GM21447 (cell line): ENCODE results near the gene ARL17B.
"Not testable (repeated sequence)": the region's sequence is repeated elsewhere in the genome, so short reads cannot be mapped to it uniquely, and the experiment has no call there.

Experiments
- ATAC-seq: cut with Tn5 transposase; IDR thresholded peaks from one replicate; pipeline ENCODE4 v1.9.1; 2021; ENCODE audit not compliant: unreplicated experiment

Gene ARL17B

DNA sequence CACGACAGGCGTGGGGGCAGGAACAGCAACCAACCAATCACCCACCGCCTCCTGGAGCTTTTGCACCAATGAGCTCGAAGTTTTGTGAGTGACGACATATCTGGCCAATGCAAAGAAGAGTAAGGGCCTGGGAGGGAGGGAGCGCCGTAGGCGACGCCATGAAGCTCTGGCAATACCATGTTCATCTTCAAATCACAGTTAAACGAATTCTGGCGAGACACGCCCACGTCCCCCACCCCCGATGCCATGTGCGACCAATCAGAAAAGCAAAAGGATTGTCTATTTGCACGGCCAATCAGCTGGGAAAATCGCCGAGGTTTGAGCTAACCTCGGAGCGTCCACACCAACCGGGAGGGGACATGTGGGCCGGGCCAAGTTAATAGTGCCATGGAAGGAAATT lies at the start of gene ARL17B:
Gene ARL17B, minus strand, starts transcription at position 12 of the 400 bp plus-strand sequence. CDS start 3,369 bp downstream, outside the sequence.
- peak; percentile 93 for ATAC-seq

DNA sequence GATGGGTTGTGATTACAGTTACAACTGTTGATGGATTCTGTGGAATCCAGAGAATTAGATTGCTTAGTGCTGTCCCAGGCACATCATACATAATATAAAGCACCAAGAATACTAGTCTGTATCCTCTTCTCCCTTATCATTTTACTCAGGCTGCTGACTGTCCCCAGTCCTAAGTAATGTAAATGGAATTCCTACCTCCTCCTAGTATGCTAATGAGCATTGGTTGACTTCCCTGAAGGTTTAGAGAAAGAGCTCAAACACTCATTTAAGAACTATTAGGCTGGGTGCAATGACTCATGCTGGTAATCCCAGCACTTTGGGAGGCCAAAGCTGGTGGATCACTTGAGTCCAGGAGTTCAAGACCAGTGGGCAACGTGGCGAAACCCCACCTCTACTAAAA lies 48.3 kb upstream of the ARL17B start:
- ATAC-seq = not testable (repeated sequence)

DNA sequence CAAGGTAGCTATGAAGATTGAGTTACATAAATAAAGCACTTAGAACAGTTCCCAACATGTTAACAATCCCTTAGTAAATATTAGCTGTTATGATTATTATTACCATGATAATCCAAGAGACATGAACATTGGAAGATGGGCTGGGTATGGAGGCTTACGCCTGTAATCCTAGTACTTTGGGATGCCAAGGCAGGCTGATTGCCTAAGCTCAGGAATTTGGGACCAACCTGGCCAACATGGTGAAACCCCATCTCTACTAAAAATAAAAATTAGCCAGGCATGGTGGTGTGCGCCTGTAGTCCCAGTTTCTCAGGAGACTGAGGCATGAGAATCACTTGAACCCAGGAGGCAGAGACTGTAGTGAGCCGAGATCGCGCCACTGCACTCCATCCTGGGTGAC lies 45.6 kb upstream of the ARL17B start:
- ATAC-seq = not testable (repeated sequence)

DNA sequence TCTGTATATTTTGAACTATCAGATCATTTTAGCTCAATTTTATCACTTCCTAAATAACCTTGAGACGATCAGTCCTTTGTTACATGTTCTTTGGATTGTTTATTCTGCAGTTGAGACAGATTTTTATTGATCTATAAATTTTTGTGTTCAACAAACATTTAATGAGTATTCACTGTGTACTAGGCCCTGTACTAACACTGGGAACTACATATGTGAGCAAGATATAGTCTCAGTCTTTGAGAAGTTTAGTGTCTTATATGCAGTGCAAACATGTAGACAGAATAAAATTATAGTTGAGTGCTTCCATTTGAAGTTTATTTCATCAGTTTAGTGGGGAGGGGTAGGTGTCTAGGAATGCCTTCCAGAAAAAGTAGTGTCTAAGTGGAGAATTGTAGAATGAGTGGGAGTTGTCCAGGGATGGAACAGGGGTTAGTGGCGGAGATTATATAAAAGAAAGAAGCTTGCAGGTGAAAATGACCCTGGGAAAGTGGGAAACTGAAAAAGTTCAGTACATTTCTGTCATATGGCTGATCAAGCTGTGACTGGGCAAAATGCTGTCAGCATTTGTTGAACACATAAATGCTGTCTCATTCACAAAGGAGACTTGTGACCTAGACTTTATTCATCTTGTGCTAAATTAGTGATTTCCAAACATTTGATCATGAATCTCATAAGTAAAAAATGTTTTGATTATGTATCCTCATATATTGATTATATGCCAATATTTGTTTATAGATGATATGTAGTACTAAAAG lies 39.6 kb upstream of the ARL17B start:
- ATAC-seq = not testable (repeated sequence)

DNA sequence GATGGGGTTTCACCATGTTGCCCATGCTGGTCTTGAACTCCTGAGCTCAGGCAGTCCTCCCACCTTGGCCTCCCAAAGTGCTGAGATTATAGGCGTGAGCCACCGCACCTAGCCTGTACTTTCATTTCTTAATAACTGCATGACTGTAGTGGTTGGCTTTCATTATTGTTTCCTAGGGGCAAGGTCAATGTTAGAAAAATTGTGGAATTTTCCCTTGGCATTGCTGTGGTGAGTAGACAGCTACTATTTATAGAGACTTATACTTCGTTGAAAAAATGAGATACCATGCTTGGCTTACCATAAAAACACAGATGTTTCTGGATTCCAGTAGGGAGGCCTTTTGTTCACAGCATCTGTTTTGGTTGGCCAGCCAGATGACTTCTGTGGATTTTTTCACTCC lies 39.0 kb upstream of the ARL17B start:
- ATAC-seq = not testable (repeated sequence)

DNA sequence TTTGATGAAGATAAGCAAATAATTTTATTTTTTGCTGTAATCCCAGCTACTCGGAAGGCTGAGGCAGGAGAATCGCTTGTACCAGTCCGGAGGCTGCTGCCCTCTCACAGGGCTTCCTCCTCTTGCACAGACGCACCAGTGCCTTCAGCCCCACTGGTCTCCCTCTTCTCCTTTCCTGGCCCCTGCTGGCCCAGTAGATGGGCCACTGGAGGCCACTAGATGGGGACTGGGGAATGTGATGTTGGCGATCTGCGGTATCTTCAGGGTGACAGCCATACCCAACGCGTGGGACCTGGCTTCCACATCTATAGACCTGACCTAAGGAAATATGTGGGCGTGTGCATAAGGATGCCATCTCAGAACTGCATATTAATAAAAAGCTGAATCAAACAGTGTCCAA lies 38.4 kb upstream of the ARL17B start:
- ATAC-seq = not testable (repeated sequence)

DNA sequence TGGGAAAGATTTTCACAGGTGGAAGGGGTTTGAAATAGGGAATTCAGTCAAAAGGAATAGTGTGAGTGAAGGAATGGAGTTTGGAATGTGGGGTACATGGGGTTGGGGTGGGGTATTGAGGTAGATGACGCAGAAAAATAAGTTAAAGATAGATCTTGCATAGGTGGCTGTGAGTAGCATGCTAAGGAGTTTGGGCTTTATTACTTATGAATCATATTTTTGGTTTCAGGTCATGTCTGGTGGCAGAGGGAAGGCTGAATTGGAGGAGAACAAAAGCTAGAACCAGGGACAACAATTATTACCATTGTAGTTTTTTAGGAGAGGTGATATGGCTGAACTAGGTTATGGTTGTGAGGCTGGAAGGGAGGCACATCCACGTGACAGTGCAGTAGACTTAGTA lies 34.7 kb upstream of the ARL17B start:
- ATAC-seq = not testable (repeated sequence)

DNA sequence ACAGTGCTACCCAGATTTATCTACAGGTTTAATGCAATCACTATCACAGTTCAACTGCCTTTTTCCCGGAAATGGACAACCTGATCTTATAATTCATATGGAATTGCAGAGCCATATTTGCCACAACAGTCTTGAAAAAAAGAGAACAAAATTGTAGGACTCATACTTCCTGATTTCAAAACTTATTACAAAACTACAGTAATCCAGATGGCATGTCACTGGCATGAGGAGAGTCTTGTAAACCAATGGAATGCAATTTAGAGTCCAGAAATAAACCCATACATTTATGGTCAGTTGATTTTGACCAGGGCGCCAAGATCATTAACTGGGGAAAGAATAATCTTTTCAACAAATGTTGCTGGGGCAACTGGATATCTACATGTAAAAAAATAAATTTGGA lies 32.1 kb upstream of the ARL17B start:
- not testable (repeated sequence) for ATAC-seq

DNA sequence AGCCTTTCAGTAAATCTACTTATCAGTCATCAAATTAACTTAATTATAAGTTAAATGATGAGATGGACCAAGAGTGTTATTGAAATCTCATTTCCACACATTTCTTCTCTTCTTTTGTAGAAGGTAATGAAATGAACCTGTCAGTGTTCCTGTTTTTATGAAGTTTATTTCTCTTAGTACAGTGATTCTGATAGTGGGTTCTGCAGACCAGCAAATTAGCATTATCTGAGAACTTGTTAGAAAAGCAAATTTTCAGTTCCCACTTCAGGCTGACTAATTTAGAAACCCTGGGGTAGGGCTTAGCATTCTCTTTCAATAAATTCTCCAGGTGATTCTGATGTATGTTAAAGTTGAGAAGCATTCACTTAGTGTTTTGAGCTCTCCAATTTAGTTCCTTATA lies 23.9 kb upstream of the ARL17B start:
- ATAC-seq = not testable (repeated sequence)

DNA sequence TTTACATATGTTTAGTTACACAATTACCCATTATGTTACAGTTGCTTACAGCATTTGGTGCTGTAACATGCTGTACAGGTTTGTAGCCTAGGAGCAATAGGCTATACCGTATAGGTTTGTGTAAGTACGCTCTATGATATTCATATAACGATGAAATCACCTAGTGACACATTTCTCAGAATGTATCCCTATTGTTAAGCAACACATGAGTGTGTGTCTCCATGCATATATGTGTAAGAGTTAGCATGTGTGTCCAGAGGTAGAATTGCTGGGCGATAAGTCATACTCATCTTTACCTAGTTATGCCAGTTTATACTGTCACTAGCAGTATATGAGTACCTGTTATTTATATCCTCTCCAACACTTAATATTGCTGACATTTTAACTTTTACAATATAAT lies 21.6 kb upstream of the ARL17B start:
- not testable (repeated sequence) for ATAC-seq

DNA sequence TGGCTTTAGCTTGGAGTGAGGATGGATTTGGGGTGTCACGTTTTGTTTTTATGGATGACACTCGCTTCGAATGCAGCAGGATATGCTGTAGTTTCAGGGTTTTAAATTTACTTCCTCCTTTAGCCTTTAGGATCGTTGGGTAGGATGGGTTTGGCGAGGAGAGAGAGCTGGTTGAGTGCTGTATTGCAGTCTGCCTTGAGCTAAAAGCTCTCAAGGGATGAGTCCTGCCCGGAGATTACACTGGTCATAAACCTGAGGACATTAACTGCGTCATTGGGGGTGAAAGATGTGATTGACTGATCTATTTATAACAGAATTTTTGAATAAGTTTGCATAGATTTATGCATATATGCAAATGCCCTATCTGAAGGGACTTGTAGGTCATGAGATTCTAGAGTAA lies 11.9 kb upstream of the ARL17B start:
- ATAC-seq = not testable (repeated sequence)

DNA sequence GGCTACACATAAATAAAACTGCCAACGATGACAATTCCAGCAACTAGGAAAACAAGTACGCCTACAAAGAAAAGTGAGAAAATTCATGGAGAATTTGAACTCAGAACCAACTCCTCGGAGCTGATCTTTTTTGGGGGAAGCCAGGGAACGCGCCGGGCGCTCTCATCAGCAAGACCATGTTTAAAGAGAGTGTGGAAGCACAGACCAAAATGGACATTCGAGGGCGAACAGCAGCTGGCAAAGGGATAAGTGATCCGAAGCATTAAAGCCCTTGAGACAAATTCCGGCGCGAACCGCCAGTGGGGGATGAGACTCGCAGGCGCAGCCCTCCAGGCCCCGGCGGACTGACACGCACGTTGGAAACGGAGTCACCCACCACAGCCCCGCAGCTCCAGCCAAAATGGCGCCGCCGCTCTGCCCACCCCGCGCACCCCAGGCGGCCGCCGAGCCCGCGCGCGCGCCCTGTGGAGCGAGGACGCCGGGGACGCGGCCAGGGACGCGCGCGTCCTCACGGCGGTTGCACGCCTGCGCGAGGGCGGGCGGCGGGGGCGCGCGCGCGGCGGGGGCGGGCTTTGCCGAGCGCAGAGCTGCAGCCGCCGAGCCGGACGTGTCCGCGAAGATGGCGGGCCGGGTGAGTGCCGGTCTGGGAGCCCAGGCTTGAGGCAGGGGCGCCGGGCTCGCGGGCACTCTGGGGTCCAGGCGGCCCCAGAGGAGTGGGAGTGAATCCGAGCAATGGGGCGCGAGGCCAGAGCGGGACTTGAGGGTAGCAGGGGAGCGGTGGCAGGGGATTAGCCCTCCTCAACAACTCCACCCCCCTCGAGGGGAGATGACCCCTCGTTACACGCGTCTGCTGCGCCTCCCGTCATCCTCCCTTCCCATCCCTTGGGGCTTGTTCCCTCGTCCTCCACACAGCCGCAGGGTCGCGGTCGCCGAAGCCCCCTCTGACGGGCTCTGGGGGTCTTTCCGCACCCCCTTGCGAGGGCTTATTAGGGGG lies 11.0 kb upstream of the ARL17B start:
- ATAC-seq = not testable (repeated sequence)

DNA sequence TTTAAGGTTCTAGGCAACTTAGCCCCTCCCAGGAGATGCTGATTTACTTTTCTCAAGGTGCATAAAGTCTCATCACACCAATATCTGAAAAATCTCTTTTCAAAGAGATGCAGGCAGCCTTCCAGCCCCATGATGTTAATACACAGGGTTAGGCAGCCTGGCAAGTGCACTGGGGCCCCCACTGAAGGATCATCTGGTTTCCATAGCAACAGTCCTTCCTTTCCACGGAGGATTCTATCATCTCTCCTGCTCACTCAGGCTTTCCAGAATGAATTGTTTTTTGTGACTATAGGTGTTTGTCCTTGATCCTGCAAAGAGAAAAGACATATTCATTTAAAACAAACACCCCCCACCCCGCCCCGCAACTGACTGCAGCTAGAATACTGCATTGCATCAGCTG lies 6.0 kb upstream of the ARL17B start:
- ATAC-seq = not testable (repeated sequence)

DNA sequence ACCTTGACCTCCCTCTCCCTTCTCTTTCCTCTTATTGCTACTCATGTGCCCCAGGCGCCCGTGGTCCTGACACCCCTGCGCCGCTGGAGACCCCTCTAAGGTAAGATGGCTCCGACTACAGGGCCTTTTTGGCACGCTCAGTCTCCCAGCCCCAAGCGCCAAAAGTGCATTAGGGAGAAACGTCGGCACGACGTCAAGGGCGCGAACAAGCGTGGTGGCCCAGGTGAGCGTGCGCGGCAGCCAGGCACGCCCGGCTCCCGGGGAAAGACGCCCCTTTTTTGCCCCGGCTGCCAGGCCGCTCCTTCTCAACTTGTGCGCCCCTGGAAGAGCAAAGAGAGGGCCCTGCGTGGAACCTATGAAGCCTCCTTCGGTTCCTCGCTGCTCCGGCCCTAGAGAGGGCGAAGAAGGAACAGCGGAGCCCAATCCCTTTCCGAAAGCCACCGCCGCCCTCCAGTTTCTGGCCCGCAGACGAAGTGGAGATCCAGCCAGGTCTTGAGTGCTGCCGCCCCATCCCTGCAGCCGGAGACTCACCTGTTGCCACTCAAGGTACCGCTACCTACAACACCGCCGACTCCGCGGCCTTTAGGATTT lies 326 bp downstream of the ARL17B start:
- ATAC-seq = peak; percentile 47

DNA sequence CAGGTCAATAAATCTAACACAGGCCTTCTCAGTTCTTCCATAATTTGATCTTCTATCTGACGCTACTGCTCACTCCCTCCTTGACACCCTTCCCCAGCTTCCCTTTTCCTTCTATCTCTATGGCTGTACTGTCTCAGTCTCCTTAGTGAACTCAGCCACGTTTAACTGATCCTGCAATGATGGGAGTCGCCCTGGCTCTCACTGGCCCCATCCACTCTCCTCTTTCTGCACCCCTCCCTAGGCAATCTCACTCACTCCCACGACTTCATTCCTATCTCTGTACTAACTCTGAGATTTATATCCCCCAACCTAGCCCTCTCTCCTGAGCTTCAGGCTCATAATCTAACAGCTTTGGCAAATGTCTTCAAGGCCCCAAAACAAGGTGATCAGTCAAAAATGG lies 7.7 kb downstream of the ARL17B start:
- not testable (repeated sequence) for ATAC-seq

DNA sequence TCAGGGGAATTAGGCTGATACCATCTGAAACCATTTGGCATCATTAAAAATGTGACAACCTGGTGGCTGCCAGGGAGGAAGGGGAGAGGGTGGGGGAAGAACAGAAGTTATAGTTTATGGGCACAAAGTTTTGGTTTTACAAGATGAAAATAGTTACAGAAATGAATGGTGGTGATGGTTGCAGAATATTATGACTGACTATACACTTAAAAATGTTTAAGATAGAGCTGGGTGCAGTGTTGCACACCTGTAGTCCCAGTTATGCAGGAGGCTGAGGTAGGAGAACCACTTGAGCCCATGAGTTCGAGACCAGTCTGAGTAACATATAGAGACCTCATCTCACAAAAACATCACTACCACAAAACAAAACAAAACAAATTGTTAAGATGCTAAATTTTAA lies 12.5 kb downstream of the ARL17B start:
- not testable (repeated sequence) for ATAC-seq

DNA sequence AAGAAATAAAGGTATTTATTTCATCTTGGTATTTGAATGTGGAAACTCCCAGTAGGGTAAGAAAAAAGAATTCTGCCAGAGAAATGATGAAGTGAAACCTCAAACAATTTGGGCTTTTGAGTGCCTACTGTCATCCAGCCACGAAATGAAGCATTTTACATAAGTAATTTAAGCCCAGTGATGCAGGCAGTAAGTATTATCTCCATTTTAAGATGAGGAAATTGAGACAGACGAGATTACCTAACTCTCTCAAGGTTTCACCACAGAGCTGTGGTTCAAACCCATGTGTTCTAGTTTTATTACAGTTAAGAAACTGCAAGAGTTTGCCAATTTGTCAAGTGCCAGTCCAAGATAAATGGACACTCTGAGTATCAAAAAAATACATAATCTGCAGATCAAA lies 13.2 kb downstream of the ARL17B start:
- ATAC-seq = not testable (repeated sequence)

DNA sequence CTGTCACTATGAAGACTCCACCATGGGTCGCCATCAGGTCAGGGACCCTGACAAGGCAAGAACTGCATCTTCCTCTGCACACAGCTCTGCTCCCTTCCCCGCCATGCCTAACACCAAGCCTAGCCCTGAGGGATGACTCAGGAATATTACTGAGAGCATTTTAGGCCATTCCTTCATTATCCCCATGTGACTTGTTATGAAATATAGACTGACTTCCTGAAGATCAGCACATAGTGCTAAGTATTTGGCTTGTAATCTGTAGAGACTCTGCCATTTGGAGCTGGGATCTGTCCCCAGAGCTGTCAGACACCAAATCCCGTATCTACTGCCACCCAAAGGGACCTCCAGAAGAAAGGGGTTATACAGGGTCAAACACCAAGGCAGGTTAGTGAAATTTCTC lies 19.4 kb downstream of the ARL17B start:
- not testable (repeated sequence) for ATAC-seq

DNA sequence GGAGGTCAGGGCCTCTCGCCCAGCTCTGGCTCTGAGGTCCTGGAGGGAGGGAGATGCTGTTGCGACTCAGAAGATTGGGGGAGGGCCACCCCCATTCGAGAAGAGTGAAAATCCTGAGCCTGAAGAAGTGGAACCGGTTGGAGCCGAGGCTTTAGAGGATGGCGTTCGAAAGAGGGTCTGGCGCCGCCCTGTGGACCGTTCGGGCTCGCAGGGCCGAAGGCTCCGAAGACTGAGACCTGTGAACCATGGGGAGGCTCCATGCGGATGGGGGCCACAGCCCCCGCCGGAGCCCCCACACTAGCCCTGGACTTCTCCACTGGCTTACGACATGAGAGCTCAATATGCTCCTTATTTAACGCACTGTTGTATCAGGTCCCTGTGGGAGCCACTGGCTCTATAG lies 20.3 kb downstream of the ARL17B start:
- not testable (repeated sequence) for ATAC-seq

DNA sequence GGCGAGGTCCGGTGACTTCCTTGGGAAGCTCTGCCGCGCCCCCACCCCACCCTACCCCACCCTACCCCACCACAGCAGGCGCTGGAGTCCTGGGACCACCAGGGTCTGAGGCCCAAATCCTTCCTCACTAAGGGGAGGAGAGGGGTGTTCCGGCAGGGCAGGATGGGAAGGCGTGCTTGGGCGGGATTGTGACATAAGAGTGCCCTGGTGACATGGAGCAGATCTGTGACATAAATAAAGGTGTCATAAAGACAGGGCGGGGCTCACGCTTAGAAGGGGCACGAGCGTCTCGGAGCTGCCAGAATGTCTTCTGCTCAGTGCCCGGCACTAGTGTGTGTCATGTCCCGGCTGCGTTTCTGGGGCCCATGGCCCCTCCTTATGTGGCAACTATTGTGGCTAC lies 66.7 kb downstream of the ARL17B start, which contains the start of gene LRRC37A:
Gene LRRC37A, plus strand, starts transcription at position 301 of the 400 bp plus-strand sequence. Its CDS starts 3 bp downstream, at position 304.
- not testable (repeated sequence) for ATAC-seq

DNA sequence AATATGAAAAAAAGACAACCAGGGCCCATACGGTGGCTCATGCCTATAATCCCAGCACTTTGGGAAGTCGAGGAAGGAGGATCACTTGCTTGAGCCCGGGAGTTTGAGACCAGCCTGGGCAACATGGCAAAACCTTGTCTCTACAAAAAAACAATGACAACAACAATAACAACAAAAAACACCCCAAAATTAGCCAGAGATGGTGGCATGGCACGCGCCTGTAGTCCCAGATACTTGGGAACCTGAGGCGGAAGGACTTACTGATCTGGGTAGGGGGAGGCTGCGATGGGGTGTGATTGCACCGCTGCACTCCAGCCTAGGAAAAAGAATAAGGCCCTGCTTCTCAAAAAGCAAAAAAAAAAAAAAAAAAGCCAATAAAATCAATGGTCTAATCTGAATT lies 69.9 kb downstream of the ARL17B start:
- peak; percentile 9 for ATAC-seq
